HL-60 (cell line): ENCODE measurements around the gene NCBP2.

Experiments
- DNase-seq, 2 experiments: peaks; one replicate each; pipeline ENCODE4 v3.0.0-alpha.2; 2010 to 2020; ENCODE audit warnings: low read depth in 1 of 2, low spot score in 1 of 2
- H3K27ac ChIP-seq: fragments of 250-450 bp; sonication (Bioruptor Pico); replicated peaks from 2 replicates; pipeline ENCODE4 v1.5.1; 2020; ENCODE audit warnings: mild to moderate bottlenecking, moderate library complexity
- H3K27me3 ChIP-seq: fragments of 250-450 bp; sonication (Bioruptor Pico); 2 replicates; pipeline ENCODE4 v1.5.1; 2021; ENCODE audit warnings: mild to moderate bottlenecking, moderate library complexity; ENCODE audit not compliant: insufficient read depth, poor library complexity, severe bottlenecking
- H3K4me3 ChIP-seq: replicated peaks from 2 replicates; pipeline ENCODE4 v1.5.1; 2011; ENCODE audit warnings: mild to moderate bottlenecking, control low read depth, low read length; ENCODE audit not compliant: insufficient read depth
- CTCF ChIP-seq: IDR thresholded peaks from one replicate; pipeline ENCODE4 v1.5.1; 2011; ENCODE audit warnings: low read length, control low read depth, inconsistent platforms; ENCODE audit not compliant: insufficient read depth
- GABPA ChIP-seq: IDR thresholded peaks from 2 replicates; pipeline ENCODE4 v1.6.1; 2012; ENCODE audit warnings: low read depth
- POLR2AphosphoS5 ChIP-seq: IDR thresholded peaks from 2 replicates; pipeline ENCODE4 v1.6.1; 2012; ENCODE audit warnings: low read depth
- REST ChIP-seq: IDR thresholded peaks from 2 replicates; pipeline ENCODE4 v1.6.1; 2012; ENCODE audit warnings: low read depth; ENCODE audit not compliant: insufficient replicate concordance
- SPI1 ChIP-seq: IDR thresholded peaks from 2 replicates; pipeline ENCODE4 v1.6.1; 2012; ENCODE audit warnings: low read depth, mild to moderate bottlenecking, borderline replicate concordance

NCBP2 gene

DNA sequence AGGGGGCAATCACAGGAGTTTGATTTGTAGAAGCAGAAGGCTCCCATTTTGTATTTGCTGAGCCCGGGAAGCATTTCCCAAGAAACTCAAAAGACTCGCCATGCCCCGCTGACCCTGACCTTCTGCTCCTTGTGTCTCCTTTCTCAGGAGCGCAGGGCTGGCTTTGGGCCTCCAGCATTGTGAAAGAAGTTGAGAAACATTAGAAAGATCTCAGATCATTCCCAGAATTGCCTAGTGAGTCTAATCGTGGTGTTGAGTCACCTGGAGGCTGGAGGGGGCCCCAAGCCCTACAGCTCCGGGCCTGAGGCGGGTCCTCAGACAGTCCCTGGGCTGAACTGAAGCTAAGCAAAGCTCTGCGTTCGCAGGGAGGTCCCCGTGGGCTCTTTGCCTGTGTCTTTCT, 37.2 kb upstream of the NCBP2 start:
- Histone ChIP-seq H3K27me3 (no peaks in the 10 kb centered on the region), H3K27ac (no peak overlapping the region), H3K4me3 (no peak overlapping the region)
- no peak for TF ChIP-seq SPI1
- TF ChIP-seq POLR2AphosphoS5, result no peak
- TF ChIP-seq CTCF, result no peak
- TF ChIP-seq GABPA, result no peak
- TF ChIP-seq REST, result no peak
- DNase-seq, result no peak

GRCh38 chr3:196976941-196977340, 34.6 kb upstream of the NCBP2 start:
- H3K4me3 ChIP-seq, result no peak overlapping the region
- no peaks in the 10 kb centered on the region for H3K27me3 ChIP-seq
- peak; percentile 30 to 39 for DNase-seq
- no peak overlapping the region for H3K27ac ChIP-seq
- TF ChIP-seq POLR2AphosphoS5 (no peak), REST (no peak)

DNA sequence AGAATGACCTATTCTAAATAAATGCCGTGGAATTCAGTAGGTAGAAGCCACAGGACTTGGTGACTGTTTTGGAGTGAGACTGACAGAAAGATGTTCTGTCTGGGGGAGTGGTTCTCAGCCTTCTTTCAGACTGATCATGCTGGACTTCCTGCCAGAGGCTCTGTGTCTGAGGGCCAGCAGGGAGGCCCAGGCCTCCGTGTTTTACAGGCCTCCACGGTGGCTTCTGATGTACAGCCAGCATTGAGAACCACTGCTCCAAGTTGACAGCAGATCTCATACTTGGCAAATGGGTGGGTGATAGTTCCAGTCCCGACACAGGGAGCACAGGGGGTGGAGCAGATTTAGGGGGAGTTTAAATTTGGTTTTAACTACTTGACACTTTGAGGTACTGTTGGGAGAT, 33.0 kb upstream of the NCBP2 start:
- DNase-seq, result no peak
- no peak overlapping the region for H3K27ac ChIP-seq
- no peaks in the 10 kb centered on the region for H3K27me3 ChIP-seq
- TF ChIP-seq REST (no peak), GABPA (no peak), CTCF (no peak), POLR2AphosphoS5 (no peak), SPI1 (no peak)
- no peak overlapping the region for H3K4me3 ChIP-seq

DNA sequence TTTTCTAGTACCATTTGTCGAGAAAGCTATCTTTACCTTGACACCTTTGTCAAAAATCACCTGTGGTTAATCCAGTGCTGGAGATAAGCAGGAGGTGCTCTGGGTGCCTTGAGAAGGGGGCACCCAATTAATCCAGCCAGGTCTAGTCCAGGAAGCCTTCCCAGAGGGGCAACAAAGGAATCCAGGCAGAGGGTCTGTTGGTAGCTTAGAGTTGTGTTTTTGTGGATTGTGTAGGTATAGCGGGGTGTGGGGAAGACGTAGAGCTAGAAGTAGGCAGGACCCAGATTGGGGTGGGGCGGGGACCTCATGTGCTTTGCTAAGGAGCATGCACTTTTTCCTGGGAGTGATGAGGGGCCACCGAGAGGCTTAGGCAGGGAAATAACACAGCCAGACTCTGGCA, 32.3 kb upstream of the NCBP2 start:
- no peak for DNase-seq
- H3K27ac ChIP-seq, result no peak overlapping the region
- H3K4me3 ChIP-seq, result no peak overlapping the region
- H3K27me3 ChIP-seq, result no peaks in the 10 kb centered on the region
- no peak for TF ChIP-seq SPI1
- TF ChIP-seq REST, result no peak
- TF ChIP-seq POLR2AphosphoS5, result no peak
- no peak for TF ChIP-seq GABPA
- TF ChIP-seq CTCF, result no peak
